Activated CD4-positive, alpha-beta T cell treated with anti-CD3 and anti-CD28 coated beads for 36 hours (primary cell): ENCODE measurements around the gene RAB3IL1. TPM values are rescaled to one million over a fixed set of nuclear protein-coding genes. Genes with fewer than 3 reads are reported as not detected.

ENCODE experiments used
- ATAC-seq: fragments of 200-7000 bp; cut with Tn5 transposase; one replicate; pipeline ENCODE4 v1.10.0; 2021; ENCODE audit warnings: mild to moderate bottlenecking, moderate library complexity
- CTCF ChIA-PET: fragments of 350-600 bp; sonication (Branson Sonifier 250); formaldehyde crosslinking; loops from one replicate; lab custom pipeline; 2021; ENCODE audit warnings: antibody characterized with exemption; lab: Charles Lee
- POLR2A ChIA-PET: fragments of 350-600 bp; sonication (Branson Sonifier 250); formaldehyde crosslinking; loops from one replicate; lab custom pipeline; 2021; ENCODE audit warnings: antibody characterized with exemption, inconsistent platforms; lab: Charles Lee
- DNase-seq: peaks from one replicate; pipeline ENCODE4 v3.0.0-alpha.2; 2020
- H3K27ac Mint-ChIP-seq: one replicate; pipeline ENCODE4 v1.8.0; 2021; ENCODE audit warnings: mixed read lengths
- H3K27me3 Mint-ChIP-seq: one replicate; pipeline ENCODE4 v1.8.0; 2021; ENCODE audit warnings: mixed read lengths
- H3K36me3 Mint-ChIP-seq: one replicate; pipeline ENCODE4 v1.8.0; 2021; ENCODE audit warnings: low read depth, mixed read lengths
- H3K4me1 Mint-ChIP-seq: one replicate; pipeline ENCODE4 v1.8.0; 2021; ENCODE audit warnings: mixed read lengths
- H3K4me3 Mint-ChIP-seq: one replicate; pipeline ENCODE4 v1.8.0; 2021; ENCODE audit warnings: mild to moderate bottlenecking, moderate library complexity, mixed read lengths
- H3K9me3 Mint-ChIP-seq: one replicate; pipeline ENCODE4 v1.8.0; 2021; ENCODE audit warnings: low read depth, mixed read lengths
- intact Hi-C, 2 experiments: fragments of 100-400 bp; cut with DNase I in 1 of 2; cut with micrococcal nuclease in 1 of 2; formaldehyde crosslinking; loops; one replicate each; pipeline versions ENCODE4 v1.14.2 to v1.15.1; 2022 to 2024; cut with DNase I, micrococcal nuclease
- total RNA-seq, 2 experiments: library from RNA; stranded (reverse); gene quantifications; one replicate each; pipeline ENCODE4 v1.2.3, GENCODE V29; 2021

Gene RAB3IL1
- total RNA-seq, 2 experiments from 2014 or later, result 0.09 TPM; not detected in 1

DNA sequence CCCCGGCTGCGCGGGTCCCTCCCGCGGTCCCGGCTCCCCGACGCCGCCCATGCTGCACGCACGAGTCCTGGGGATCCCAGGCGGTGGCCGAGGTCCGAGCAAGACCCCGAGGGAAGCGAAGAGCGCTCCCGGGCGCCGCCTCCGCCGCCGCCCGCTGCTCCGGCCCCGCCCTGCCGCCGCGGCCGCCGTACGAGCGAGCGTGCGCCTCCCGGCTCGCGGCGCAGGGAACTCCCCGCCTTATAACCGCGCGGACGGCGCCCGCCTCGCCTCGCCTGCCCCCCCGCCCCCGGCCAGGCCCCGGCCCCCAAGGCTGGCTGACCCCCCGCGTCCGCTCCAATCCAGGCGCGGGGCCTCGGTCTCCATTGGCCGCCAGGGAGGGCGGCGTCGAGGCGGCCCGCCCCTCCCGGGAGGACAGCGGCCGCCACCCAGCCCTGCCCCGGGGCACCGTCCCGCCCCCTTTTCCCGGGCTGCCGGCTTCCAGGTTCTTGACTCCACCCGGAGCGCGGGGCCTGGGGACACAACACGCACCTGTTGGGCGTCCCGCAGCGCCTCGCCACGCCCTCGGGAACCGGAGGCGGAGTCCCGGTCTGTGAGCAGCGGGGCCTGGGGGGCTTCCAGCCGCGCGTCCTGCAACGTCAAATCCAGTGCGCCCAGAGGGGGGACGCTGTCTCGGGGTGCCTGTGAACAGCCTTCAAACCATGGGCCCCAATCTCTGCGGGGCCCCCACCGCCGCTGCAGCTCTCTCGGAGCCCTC, 25.9 kb downstream of the RAB3IL1 start, which contains the start of gene FADS3:
Gene FADS3 (minus strand): TSS at position 215 of the 754 bp plus-strand sequence. CDS start 164 bp downstream, at position 51.
- ATAC-seq (peak; percentile 74), DNase-seq (peak; percentile 68)
- peak within 1 kb of the TSS; percentile 58 for H3K27ac Mint-ChIP-seq
- CTCF ChIA-PET, result interaction anchor here (1.0 to 3.4 kb wide), 4 partner anchors 55 to 217 kb away, joined by 5 to 15 read pairs (median 6); no protein-coding TSS in a partner anchor
- H3K36me3 Mint-ChIP-seq, result no peaks in the 10 kb centered on the region
- no peaks in the 10 kb centered on the region for H3K9me3 Mint-ChIP-seq
- peaks cover 2% of the 10 kb centered on the region for H3K4me1 Mint-ChIP-seq
- intact Hi-C loops, result loop anchor here in 1 of 2 experiments (1.0 to 5.0 kb wide), 4 partner anchors 75 to 231 kb away; partner anchors contain the start of genes FADS1, FEN1, FTH1 and INCENP
- H3K27me3 Mint-ChIP-seq, result no peaks in the 10 kb centered on the region
- H3K4me3 Mint-ChIP-seq, result peak within 1 kb of the TSS; percentile 76
- POLR2A ChIA-PET, result no interaction called here

DNA sequence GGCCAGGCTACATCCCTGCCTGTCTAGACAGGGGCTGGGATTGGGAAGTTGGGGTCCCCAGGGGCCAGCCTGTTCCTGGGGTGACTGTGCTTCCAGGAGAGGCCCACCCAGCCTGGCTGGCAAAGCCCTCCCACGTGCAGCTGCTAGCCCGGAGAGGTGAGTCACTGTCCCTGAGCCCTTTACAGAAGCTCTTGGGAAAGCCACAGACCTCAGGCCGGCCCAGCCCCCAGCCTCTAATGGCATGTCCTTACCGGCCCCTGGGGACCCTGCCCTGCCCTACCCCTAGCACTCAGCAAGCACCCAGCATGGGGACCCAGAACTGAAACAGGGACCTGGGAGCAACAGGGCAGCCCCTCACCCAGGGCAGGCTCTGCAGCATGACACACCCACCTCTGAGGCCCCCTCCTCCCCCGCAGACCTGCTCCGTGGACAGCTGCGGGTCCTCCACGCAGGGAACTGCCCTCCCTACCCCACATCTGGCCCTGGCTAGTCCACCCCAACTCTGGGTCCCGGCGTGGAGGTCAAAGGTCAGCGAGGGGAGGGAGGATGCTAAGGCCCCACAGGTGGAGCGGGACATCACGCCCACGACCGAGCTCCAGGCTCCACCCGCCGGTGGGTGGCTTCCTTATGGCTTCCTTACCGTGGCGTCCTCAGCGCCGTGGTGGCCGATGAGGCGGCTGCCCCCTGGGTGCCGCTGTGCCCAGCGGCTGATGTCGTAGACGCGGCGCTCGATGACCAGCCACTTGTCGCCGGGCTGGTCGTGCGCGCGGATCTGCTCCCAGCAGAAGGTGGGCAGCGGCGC, 26.6 kb downstream of the RAB3IL1 start:
- Mint-ChIP-seq H3K4me3 (peak overlapping the region; percentile 76), H3K36me3 (no peaks in the 10 kb centered on the region), H3K27ac (peak overlapping the region; percentile 58), H3K27me3 (no peaks in the 10 kb centered on the region), H3K4me1 (peaks cover 2% of the 10 kb centered on the region), H3K9me3 (no peaks in the 10 kb centered on the region)
- DNase-seq (peak; percentile 66), ATAC-seq (peak; percentile 42)
- ChIA-PET POLR2A (interaction anchor here (0.6 kb wide), 1 partner anchor 177 kb away, joined by 3 read pairs; no protein-coding TSS in a partner anchor), CTCF (interaction anchor here (1.2 to 3.4 kb wide), 3 partner anchors 56 to 191 kb away, joined by 5 to 15 read pairs (median 6); no protein-coding TSS in a partner anchor)
- intact Hi-C loops, result loop anchor here in 1 of 2 experiments (1.0 to 5.0 kb wide), 4 partner anchors 74 to 232 kb away; partner anchors contain the start of genes FADS1, FEN1, FTH1 and INCENP

DNA sequence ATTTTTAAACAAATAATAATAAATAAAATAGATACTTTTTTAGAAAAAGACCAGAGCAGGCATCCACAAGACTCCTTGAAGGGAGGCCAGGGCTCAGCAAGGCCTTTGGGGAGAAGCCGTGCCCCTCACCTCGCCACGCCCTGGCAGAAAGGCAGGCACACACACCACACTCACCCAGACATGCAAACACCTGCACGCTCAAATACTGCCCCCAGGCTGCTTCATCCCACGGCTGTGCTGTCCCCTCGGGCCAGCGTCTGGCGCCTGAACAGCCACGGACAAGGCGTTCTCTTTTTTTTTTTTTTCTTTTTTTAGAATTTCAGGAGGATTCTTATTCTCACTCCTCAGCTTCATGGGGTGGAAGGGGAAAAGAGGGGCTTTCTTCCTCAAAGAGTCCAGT, 27.5 kb downstream of the RAB3IL1 start:
- ATAC-seq, result no peak
- CTCF ChIA-PET, result interaction anchor here (0.7 to 3.4 kb wide), 3 partner anchors 92 to 192 kb away, joined by 3 to 15 read pairs (median 6); no protein-coding TSS in a partner anchor
- intact Hi-C loops, result loop anchor here in 1 of 2 experiments (2.0 to 5.0 kb wide), 2 partner anchors 73 to 232 kb away; partner anchors contain the start of genes FADS1 and INCENP
- Mint-ChIP-seq H3K36me3 (no peaks in the 10 kb centered on the region), H3K9me3 (no peaks in the 10 kb centered on the region), H3K27ac (no peak overlapping the region), H3K4me3 (no peak overlapping the region), H3K27me3 (no peaks in the 10 kb centered on the region), H3K4me1 (peaks cover 2% of the 10 kb centered on the region)
- POLR2A ChIA-PET, result no interaction called here
- no peak for DNase-seq

DNA sequence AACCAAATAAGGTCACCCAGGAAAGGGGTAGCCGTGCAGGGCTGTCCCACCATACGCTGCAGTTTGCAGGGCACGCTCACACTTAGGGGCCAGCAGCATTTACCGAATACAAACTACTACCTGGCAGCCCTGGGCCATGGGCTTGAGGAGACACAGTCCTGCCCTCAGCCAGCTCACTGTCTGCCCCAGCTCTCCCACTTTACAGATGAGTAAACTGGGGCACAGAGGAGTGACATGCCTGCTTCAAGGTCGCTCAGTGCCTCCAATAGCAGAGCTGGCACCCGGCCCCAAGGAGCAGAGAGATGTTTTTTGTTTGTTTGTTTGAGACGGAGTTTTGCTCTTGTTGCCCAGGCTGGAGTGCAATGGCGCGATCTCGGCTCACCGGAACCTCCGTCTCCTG, 28.8 kb downstream of the RAB3IL1 start:
- H3K27ac Mint-ChIP-seq, result no peak overlapping the region
- H3K4me3 Mint-ChIP-seq, result no peak overlapping the region
- no peaks in the 10 kb centered on the region for H3K36me3 Mint-ChIP-seq
- ChIA-PET CTCF (interaction anchor here (1.4 to 1.7 kb wide), 2 partner anchors 10 to 194 kb away, joined by 4 to 10 read pairs; no protein-coding TSS in a partner anchor), POLR2A (no interaction called here)
- no peaks in the 10 kb centered on the region for H3K27me3 Mint-ChIP-seq
- H3K9me3 Mint-ChIP-seq, result no peaks in the 10 kb centered on the region
- ATAC-seq, result no peak
- peaks cover 2% of the 10 kb centered on the region for H3K4me1 Mint-ChIP-seq
- no peak for DNase-seq
- intact Hi-C loops, result no loop called here

DNA sequence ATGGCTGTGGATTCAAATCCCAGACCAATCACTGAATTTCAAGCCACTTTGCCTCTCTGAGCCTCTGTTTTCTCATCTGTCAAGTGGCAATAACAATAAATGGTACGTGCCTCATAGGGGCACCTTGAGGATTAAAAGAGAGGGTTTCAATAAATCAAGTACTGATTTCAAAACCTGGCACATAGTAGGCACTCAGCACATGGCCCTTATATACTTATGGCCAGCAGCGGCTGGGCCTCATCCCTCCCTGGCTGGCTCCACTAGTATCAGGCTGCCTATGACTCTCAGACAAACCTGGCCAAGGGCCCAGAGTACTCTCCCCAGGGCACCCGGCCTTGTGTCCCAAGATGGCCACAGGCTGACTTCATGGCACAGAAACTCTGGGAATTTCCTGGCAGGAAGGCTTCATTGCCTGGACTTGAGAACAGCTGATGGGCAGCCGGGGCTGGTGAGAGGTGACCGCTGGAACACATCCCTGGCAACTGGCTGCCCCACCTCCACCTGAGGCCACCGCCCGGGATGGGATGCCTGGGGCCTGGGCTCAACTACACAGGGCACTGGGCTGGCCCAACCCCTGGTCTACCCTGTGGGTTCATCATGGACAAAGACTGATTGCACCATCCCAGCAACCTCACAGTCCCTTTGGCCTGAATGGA, 29.4 kb downstream of the RAB3IL1 start:
- H3K36me3 Mint-ChIP-seq, result no peaks in the 10 kb centered on the region
- CTCF ChIA-PET, result interaction anchor here (1.4 to 1.7 kb wide), 2 partner anchors 11 to 194 kb away, joined by 4 to 10 read pairs; no protein-coding TSS in a partner anchor
- no peaks in the 10 kb centered on the region for H3K27me3 Mint-ChIP-seq
- H3K4me3 Mint-ChIP-seq, result no peak overlapping the region
- intact Hi-C loops, result no loop called here
- no peaks in the 10 kb centered on the region for H3K9me3 Mint-ChIP-seq
- DNase-seq (no peak), ATAC-seq (no peak)
- POLR2A ChIA-PET, result no interaction called here
- H3K4me1 Mint-ChIP-seq, result peaks cover 2% of the 10 kb centered on the region
- H3K27ac Mint-ChIP-seq, result no peak overlapping the region

DNA sequence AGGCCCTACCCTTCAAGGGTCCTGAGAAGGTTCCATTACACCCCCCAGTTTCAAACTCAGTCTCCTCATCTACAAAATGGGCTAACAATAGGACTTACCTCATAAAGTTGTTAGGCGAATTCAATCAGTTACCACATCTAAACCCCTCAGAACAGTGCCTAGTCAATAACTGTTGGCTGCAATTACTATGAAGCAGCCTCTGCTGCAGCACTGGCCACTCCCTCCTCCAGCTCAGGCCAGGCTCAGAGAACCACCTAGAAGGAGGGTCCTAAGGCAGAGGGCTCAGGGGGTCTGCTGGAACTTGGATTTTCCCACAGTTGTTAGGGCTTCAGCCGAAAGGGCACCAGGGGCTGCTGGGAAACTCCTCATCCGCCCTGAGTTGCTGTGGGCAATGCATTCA, 30.7 kb downstream of the RAB3IL1 start:
- Mint-ChIP-seq H3K27me3 (no peaks in the 10 kb centered on the region), H3K4me3 (no peak overlapping the region), H3K4me1 (peaks cover 2% of the 10 kb centered on the region), H3K9me3 (no peaks in the 10 kb centered on the region), H3K36me3 (no peaks in the 10 kb centered on the region), H3K27ac (no peak overlapping the region)
- ChIA-PET POLR2A (no interaction called here), CTCF (no interaction called here)
- no peak for ATAC-seq
- no peak for DNase-seq
- intact Hi-C loops, result no loop called here

GRCh38 chr11:61885784-61886580, 31.4 kb downstream of the RAB3IL1 start:
- intact Hi-C loops, result no loop called here
- ChIA-PET POLR2A (no interaction called here), CTCF (interaction anchor here (0.6 to 1.3 kb wide), 2 partner anchors 13 to 77 kb away, joined by 3 to 5 read pairs; no protein-coding TSS in a partner anchor)
- no peak overlapping the region for H3K4me3 Mint-ChIP-seq
- H3K9me3 Mint-ChIP-seq, result no peaks in the 10 kb centered on the region
- ATAC-seq (no peak), DNase-seq (no peak)
- no peaks in the 10 kb centered on the region for H3K36me3 Mint-ChIP-seq
- no peaks in the 10 kb centered on the region for H3K27me3 Mint-ChIP-seq
- peaks cover 2% of the 10 kb centered on the region for H3K4me1 Mint-ChIP-seq
- no peak overlapping the region for H3K27ac Mint-ChIP-seq

- CTCF ChIA-PET, result interaction anchor here (0.6 to 1.3 kb wide), 5 partner anchors 13 to 222 kb away, joined by 3 to 11 read pairs (median 5); no protein-coding TSS in a partner anchor
- no peaks in the 10 kb centered on the region for H3K9me3 Mint-ChIP-seq
- no peaks in the 10 kb centered on the region for H3K4me1 Mint-ChIP-seq
- no peaks in the 10 kb centered on the region for H3K27me3 Mint-ChIP-seq
- intact Hi-C loops, result no loop called here
- POLR2A ChIA-PET, result no interaction called here
- no peak for DNase-seq
- no peaks in the 10 kb centered on the region for H3K36me3 Mint-ChIP-seq
- no peak overlapping the region for H3K27ac Mint-ChIP-seq
- H3K4me3 Mint-ChIP-seq, result no peak overlapping the region
- no peak for ATAC-seq
These were observed 32.1 kb downstream of the RAB3IL1 start for GRCh38 chr11:61885166-61885778.

DNA sequence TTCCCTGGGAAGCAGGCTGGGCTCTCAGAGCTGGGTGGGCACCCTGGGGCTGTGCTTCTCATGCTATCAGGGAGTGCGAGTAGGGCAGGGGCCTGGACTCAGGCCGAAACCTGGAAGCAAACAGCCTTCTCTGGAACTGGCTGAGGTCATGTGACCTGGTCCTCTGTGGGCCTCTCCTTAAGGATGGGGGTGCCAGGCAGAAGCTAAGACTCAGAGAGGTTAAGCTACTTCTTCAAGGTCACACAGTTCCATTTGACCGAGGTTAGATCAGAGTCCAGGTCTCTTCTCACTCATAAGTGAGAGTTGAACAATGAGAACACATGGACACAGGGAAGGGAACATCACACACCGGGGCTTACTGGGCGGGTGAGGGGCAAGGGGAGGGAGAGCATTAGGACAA, 33.4 kb downstream of the RAB3IL1 start:
- ChIA-PET CTCF (interaction anchor here (0.9 to 1.3 kb wide), 3 partner anchors 13 to 224 kb away, joined by 3 to 11 read pairs (median 6); no protein-coding TSS in a partner anchor), POLR2A (no interaction called here)
- ATAC-seq, result no peak
- no peak overlapping the region for H3K27ac Mint-ChIP-seq
- no peak for DNase-seq
- H3K27me3 Mint-ChIP-seq, result no peaks in the 10 kb centered on the region
- no peaks in the 10 kb centered on the region for H3K9me3 Mint-ChIP-seq
- no peak overlapping the region for H3K4me3 Mint-ChIP-seq
- intact Hi-C loops, result no loop called here
- no peaks in the 10 kb centered on the region for H3K4me1 Mint-ChIP-seq
- no peaks in the 10 kb centered on the region for H3K36me3 Mint-ChIP-seq

- no peaks in the 10 kb centered on the region for H3K4me1 Mint-ChIP-seq
- H3K27ac Mint-ChIP-seq, result no peak overlapping the region
- no peaks in the 10 kb centered on the region for H3K36me3 Mint-ChIP-seq
- no peak overlapping the region for H3K4me3 Mint-ChIP-seq
- ChIA-PET POLR2A (no interaction called here), CTCF (interaction anchor here (0.9 kb wide), 1 partner anchor 64 kb away, joined by 3 read pairs; no protein-coding TSS in a partner anchor)
- no peak for ATAC-seq
- H3K9me3 Mint-ChIP-seq, result no peaks in the 10 kb centered on the region
- intact Hi-C loops, result no loop called here
- H3K27me3 Mint-ChIP-seq, result no peaks in the 10 kb centered on the region
- no peak for DNase-seq
These were observed 34.0 kb downstream of the RAB3IL1 start for GRCh38 chr11:61883327-61883726.
